ENCODE results near the gene FAT2.

DNA sequence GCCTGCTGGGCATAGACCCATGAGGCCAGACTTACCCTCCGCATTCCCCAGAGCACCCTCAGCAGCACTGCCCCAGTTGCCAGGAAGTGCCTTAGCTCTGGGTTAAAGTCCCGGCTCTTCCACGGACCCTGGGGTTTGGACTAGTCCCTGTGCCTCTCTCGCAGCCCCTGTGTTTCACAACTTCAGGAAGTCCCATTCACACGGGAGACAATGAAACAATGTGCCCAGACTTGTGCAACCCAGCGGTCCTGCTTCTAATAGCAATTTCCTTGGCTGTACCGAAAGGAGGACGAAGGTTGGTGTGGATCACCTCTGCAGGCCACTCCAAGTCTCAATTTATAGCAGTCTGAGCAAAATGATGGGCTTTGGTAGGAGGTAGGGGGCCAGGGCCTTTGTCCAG, 41.8 kb upstream of the FAT2 start:
- TF ChIP-seq, protein P1, sequence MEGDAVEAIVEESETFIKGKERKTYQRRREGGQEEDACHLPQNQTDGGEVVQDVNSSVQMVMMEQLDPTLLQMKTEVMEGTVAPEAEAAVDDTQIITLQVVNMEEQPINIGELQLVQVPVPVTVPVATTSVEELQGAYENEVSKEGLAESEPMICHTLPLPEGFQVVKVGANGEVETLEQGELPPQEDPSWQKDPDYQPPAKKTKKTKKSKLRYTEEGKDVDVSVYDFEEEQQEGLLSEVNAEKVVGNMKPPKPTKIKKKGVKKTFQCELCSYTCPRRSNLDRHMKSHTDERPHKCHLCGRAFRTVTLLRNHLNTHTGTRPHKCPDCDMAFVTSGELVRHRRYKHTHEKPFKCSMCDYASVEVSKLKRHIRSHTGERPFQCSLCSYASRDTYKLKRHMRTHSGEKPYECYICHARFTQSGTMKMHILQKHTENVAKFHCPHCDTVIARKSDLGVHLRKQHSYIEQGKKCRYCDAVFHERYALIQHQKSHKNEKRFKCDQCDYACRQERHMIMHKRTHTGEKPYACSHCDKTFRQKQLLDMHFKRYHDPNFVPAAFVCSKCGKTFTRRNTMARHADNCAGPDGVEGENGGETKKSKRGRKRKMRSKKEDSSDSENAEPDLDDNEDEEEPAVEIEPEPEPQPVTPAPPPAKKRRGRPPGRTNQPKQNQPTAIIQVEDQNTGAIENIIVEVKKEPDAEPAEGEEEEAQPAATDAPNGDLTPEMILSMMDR (IDR thresholded peaks at IDR 0.05; ENCODE audit: borderline replicate concordance, extremely low read depth, low read length, poor library complexity, severe bottlenecking): no peak
- TF ChIP-seq EZH2 (IDR thresholded peaks at IDR 0.05; ENCODE audit: borderline replicate concordance, low read depth, low read length, severe bottlenecking): no peak
